ENCODE measurements around the gene CTSS.

- peak; percentile 75 for TF ChIP-seq CTCF (conservative IDR thresholded peaks at IDR 0.05; ENCODE audit: low read length)
- no peak for TF ChIP-seq EZH2phosphoT487 (IDR thresholded peaks at IDR 0.05; ENCODE audit: borderline replicate concordance, low read depth, low read length)
These were observed 47.6 kb upstream of the CTSS start for GRCh38 chr1:150813028-150813707.

All from OCI-LY7 (cell line).